ENCODE measurements around the gene AOPEP. TPM values are rescaled to one million over a fixed set of nuclear protein-coding genes. Genes with fewer than 3 reads are reported as not detected.

AOPEP gene
- total RNA-seq, 4 donors from 2014 or later = 252 to 375 (median 312) TPM

DNA sequence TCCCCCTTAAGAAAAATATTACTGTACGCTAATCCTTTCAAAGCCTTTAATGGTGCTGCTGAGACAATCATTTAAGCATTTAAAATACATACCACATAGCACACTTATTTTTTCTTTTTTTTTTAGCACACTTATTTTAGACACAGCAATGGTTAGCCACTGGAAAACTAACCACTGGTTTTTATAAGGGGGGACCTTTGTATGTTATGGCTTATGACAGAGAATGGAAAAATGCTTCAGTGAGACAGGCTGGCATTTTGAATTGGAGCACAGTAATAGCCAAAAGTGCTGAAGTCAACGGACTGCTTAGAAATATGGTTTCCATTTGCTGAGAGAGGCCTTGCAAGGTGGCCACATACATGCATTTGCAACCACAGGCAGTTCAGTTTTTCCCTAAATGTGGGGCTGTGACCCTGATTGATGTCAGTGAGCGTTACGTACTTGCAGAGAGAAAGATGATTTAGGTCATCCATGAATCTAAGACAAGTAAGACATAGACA lies 28.5 kb downstream of the AOPEP start:
- H3K9me3 ChIP-seq = peaks cover 0 to 4% (median 0%) of the 10 kb centered on the region in 3 donors
- no peaks in the 10 kb centered on the region for H3K4me1 ChIP-seq
- H3K27ac ChIP-seq = no peak overlapping the region
- TF ChIP-seq POLR2AphosphoS5 (IDR thresholded peaks at IDR 0.05) (no peak), EP300 (IDR thresholded peaks at IDR 0.05) (no peak), POLR2A (IDR thresholded peaks at IDR 0.05) (no peak)
- TF ChIP-seq, protein P1, sequence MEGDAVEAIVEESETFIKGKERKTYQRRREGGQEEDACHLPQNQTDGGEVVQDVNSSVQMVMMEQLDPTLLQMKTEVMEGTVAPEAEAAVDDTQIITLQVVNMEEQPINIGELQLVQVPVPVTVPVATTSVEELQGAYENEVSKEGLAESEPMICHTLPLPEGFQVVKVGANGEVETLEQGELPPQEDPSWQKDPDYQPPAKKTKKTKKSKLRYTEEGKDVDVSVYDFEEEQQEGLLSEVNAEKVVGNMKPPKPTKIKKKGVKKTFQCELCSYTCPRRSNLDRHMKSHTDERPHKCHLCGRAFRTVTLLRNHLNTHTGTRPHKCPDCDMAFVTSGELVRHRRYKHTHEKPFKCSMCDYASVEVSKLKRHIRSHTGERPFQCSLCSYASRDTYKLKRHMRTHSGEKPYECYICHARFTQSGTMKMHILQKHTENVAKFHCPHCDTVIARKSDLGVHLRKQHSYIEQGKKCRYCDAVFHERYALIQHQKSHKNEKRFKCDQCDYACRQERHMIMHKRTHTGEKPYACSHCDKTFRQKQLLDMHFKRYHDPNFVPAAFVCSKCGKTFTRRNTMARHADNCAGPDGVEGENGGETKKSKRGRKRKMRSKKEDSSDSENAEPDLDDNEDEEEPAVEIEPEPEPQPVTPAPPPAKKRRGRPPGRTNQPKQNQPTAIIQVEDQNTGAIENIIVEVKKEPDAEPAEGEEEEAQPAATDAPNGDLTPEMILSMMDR (IDR thresholded peaks at IDR 0.05) = no peak
- ATAC-seq = no peak
- no peak overlapping the region for H3K4me3 ChIP-seq
- no peaks in the 10 kb centered on the region for H3K27me3 ChIP-seq
- H3K36me3 ChIP-seq = peaks cover 0 to 11% of the 10 kb centered on the region in 2 donors
- 45 to 68% methylated on average over 2 to 4 of the region's 4 CpGs for WGBS, 2 donors (ENCODE audit: low coverage in 1 of 2)

DNA sequence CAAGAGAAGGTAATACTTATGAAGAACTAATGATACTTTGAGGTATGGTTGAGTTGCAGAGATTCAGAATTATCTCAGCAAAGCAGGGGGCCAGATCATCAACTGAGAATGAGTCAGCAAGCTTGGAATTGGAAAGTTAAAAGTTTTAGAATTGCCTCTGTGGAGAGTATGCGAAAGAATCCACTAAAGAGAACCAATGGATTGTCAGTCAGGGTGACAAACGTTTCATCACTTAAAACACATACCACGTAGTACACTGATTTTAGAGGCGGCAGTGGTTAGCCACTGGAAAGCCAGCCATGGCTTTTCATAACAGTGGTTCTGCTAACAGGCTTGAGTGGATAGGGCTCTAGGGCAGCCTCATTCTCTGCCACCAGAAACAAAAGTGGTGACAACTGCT lies 30.7 kb downstream of the AOPEP start:
- H3K27ac ChIP-seq = no peak overlapping the region
- no peaks in the 10 kb centered on the region for H3K9me3 ChIP-seq
- peaks cover 0 to 17% of the 10 kb centered on the region in 2 donors for H3K36me3 ChIP-seq
- H3K4me1 ChIP-seq = no peaks in the 10 kb centered on the region
- H3K27me3 ChIP-seq = no peaks in the 10 kb centered on the region
- no peak overlapping the region for H3K4me3 ChIP-seq
- no peak for ATAC-seq
- TF ChIP-seq POLR2AphosphoS5 (IDR thresholded peaks at IDR 0.05) (no peak), EP300 (IDR thresholded peaks at IDR 0.05) (no peak), POLR2A (IDR thresholded peaks at IDR 0.05) (no peak)
- TF ChIP-seq, protein P1 (IDR thresholded peaks at IDR 0.05) = no peak
- 80 to 89% methylated on average over 4 of the region's 4 CpGs for WGBS, 2 donors (ENCODE audit: low coverage in 1 of 2)

DNA sequence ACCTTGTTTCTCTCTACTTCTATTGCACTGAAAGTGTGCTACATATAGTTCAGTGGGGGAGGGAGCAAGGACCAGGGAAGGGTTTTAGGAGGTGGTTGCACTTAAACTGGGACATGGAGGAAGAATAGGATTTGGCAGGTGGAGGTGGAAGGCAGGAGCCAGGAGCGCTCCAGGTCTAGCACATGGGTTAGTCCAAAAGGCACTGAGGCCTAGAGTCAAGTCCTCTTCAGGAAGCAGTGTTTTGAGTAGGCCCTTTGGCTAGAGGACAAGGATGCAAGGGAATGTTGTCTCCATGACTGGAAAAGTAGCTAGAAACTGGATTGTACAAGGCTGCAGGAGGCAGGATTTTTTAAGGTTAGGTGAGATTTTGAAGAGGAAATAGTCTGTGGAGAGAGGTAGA lies 31.5 kb downstream of the AOPEP start:
- no peak for ATAC-seq
- Histone ChIP-seq H3K9me3 (no peaks in the 10 kb centered on the region), H3K36me3 (peaks cover 0 to 17% of the 10 kb centered on the region in 2 donors), H3K4me1 (no peaks in the 10 kb centered on the region), H3K4me3 (no peak overlapping the region), H3K27ac (no peak overlapping the region), H3K27me3 (no peaks in the 10 kb centered on the region)
- no peak for TF ChIP-seq EP300 (IDR thresholded peaks at IDR 0.05)
- no peak for TF ChIP-seq POLR2A (IDR thresholded peaks at IDR 0.05)
- TF ChIP-seq, protein P1 (IDR thresholded peaks at IDR 0.05) = no peak
- TF ChIP-seq POLR2AphosphoS5 (IDR thresholded peaks at IDR 0.05) = no peak
- 100% methylated on average over 1 of the region's 1 CpG; no CpG with 5 or more reads in 1 of the 2 donors for WGBS, 2 donors (ENCODE audit: low coverage in 1 of 2)

DNA sequence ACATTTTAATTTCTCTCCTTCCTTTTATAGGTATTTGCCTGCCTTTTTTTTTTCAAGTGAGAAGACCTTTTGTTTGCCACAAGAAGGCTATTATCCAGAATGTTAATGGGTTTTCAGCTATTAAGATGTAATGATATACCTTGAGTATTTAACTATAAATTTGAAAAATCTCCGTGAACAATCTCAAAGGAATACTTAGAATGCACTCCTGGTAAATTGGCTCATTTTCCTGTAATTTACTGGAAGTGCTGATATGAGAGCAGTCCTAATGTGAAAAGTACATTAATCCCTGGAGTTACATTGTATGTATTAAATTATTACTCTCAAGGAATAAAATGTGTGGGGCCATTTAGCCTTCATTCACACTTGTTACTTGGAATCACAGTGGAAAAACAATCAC lies 32.4 kb downstream of the AOPEP start:
- TF ChIP-seq POLR2A (IDR thresholded peaks at IDR 0.05) = no peak
- TF ChIP-seq, protein P1 (IDR thresholded peaks at IDR 0.05) = no peak
- TF ChIP-seq POLR2AphosphoS5 (IDR thresholded peaks at IDR 0.05) = no peak
- no peak for TF ChIP-seq EP300 (IDR thresholded peaks at IDR 0.05)
- ATAC-seq = no peak
- 77 to 90% methylated on average over 1 of the region's 1 CpG for WGBS, 2 donors (ENCODE audit: low coverage in 1 of 2)
- H3K27ac ChIP-seq = no peak overlapping the region
- no peaks in the 10 kb centered on the region for H3K27me3 ChIP-seq
- no peaks in the 10 kb centered on the region for H3K4me1 ChIP-seq
- no peaks in the 10 kb centered on the region for H3K9me3 ChIP-seq
- H3K4me3 ChIP-seq = no peak overlapping the region
- peaks cover 0 to 17% of the 10 kb centered on the region in 2 donors for H3K36me3 ChIP-seq

DNA sequence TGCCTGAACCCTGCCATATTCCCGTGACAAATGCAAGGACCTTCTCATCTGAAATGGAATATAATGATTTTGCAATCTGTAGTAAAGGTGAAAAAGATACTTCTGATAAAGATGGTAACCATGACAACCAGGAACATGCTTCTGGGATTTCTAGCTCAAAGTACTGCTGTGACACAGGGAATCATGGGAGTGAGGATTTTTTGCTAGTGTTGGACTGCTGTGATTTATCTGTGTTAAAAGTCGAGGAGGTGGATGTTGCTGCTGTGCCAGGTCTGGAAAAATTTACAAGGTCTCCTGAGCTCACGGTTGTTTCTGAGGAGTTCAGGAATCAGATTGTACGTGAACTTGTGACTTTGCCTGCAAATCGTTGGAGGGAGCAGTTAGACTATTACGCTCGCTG lies 33.5 kb downstream of the AOPEP start:
- 82 to 98% methylated on average over 4 to 6 of the region's 7 CpGs for WGBS, 2 donors (ENCODE audit: low coverage in 1 of 2)
- Histone ChIP-seq H3K27ac (no peak overlapping the region), H3K27me3 (no peaks in the 10 kb centered on the region), H3K4me3 (no peak overlapping the region), H3K4me1 (no peaks in the 10 kb centered on the region), H3K36me3 (peaks cover 0 to 17% of the 10 kb centered on the region in 2 donors), H3K9me3 (no peaks in the 10 kb centered on the region)
- TF ChIP-seq, protein P1 (IDR thresholded peaks at IDR 0.05) = no peak
- TF ChIP-seq POLR2AphosphoS5 (IDR thresholded peaks at IDR 0.05) = no peak
- no peak for ATAC-seq

Measured in gastroesophageal sphincter (tissue), 4 donors.